Activated gamma-delta T cell (primary cell): ENCODE measurements around the gene SPATA31D4.
"Not testable (repeated sequence)": the region's sequence is repeated elsewhere in the genome, so short reads cannot be mapped to it uniquely, and the experiment has no call there.

Source experiments
- DNase-seq: peaks from one replicate; lab custom pipeline; 2025; lab: John Stamatoyannopoulos, UW
- total RNA-seq, 2 donors: gene quantifications; one replicate each; lab custom pipeline; 2026; lab: John Stamatoyannopoulos, UW

The SPATA31D4 gene
- 0 reads per million in 2 donors for total RNA-seq

- DNase-seq: not testable (repeated sequence)
Measured at GRCh38 chr9:81928305-81928704, at the start of gene SPATA31D4. Gene SPATA31D4, plus strand, starts transcription at chr9:81928428. Its CDS starts 86 bp downstream, at chr9:81928514.

GRCh38 chr9:81878530-81878929 is 49.7 kb upstream of the SPATA31D4 start:
- no peak for DNase-seq

- DNase-seq: no peak
Measured at GRCh38 chr9:81879501-81879916, 48.7 kb upstream of the SPATA31D4 start.

GRCh38 chr9:81885602-81886001 is 42.6 kb upstream of the SPATA31D4 start:
- DNase-seq: no peak

DNA sequence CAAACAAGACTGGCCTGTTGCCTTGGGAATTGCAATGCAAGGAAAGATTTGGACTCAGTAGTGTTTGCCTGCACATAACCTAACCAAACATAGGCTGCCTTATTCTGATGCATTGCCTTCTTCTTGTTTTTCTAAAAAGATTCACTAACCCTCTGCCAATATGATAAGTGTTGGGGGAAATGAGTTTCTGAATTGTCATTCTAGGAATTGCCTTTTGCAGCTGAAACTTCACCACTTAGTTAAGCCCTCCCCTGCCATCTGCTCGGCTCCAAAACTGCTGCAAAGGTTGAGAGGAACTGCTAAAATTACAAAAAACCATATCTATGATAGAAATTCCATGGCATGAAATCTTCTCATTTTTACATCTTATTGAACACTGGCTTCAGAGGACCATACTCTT is 41.6 kb upstream of the SPATA31D4 start:
- DNase-seq: no peak

DNA sequence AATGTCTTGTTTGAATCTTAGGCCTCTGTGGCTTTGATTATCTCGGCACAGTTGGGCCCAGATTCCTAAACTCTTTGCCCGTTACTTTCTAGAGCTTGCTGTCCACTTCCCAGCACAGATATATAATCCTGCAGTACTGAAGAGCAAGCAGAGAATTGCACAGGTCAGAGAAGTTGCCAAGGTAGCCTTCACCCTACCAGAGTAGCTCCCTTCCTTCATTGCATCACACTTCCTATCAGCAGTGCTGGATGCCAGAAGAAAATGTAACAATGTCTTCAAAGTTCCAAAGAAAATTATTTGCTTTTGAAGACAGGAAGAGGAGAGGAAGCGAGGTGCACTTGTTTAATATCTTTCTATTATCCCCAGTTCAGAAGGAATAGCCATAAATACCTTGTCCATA is 38.1 kb upstream of the SPATA31D4 start:
- no peak for DNase-seq

GRCh38 chr9:81892440-81892839 is 35.8 kb upstream of the SPATA31D4 start:
- DNase-seq: no peak

DNA sequence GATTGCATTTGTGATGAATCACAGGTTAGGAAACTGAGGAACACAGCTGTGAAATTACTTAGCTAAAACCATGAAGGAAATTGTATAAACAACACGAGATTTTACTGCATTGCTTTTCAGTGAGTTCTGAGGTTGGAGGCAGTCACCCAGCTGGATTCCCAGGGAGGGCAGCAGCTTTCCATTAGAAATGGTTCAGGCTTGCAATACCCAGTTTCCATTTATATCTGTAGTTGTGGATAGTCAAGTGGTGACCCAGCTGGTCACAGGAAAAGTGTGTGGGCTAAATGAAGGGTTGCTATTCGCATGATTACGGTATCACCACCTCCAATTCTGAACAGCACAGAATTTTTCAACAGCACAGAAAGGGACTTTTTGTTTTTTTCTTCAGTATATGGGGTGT is 34.3 kb upstream of the SPATA31D4 start:
- DNase-seq: no peak

- DNase-seq: no peak
Measured at GRCh38 chr9:81894891-81895290, 33.3 kb upstream of the SPATA31D4 start.

GRCh38 chr9:81896070-81896469 is 32.2 kb upstream of the SPATA31D4 start:
- DNase-seq: no peak

GRCh38 chr9:81898851-81899250 is 29.4 kb upstream of the SPATA31D4 start:
- DNase-seq: no peak

DNA sequence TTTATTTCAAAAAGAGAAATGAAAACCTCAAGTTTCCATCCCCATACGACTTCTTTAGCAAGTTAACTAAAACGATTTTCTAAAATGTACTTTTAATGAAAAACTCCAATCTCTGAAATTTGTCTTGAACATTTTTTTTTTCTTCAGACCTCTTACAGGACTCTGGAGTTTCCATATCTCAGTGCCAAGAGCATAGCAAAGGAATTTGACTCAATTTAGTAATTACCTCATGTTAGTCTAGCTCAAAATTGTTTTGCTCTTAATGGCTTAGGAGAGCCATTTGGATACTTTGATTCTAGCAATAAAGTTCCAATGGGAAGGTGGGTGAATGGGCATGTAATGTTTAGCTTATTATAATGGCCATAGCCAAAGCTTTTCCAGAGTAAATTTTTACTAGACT is 26.0 kb upstream of the SPATA31D4 start:
- no peak for DNase-seq

DNA sequence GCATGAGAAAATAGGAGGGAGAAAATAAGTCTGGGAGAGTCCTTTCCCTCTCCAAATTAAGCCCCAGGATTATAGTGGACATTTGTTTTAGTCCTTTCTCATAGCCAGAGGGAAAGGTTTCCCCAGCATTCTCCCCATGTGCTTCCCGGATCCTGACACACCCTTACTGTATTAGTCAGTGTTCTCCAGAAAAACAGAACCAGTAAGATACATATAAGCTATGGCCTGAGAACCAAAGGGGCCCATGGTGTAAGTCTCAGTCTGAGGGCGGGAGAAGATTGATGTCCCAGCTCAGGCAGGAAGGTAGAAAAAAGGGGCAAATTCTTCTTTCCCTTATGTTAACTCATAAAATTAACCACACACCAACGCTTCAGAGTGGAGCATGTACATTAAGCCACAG is 25.6 kb upstream of the SPATA31D4 start:
- no peak for DNase-seq

DNA sequence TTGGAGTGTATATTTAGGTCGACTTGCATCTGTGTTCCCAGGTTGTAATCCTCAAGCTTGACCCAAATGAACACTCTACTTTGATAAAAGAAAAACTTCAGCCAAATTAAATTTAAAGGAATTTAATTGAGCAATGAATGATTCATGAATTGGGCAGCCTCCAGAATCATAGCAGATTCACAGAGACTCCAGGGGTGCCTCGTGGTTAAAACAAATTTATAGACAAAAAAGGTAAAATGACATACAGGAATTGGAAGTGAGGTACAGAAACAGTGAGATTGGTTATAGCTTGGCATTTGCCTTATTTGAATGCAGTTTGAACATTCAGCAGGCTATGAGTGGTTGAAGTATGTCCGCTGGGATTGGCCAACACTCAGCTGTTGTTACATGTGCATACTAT is 21.6 kb upstream of the SPATA31D4 start:
- no peak for DNase-seq

- DNase-seq: no peak
Measured at GRCh38 chr9:81912135-81912534, 16.1 kb upstream of the SPATA31D4 start.

- no peak for DNase-seq
Measured at GRCh38 chr9:81915801-81916505, 12.3 kb upstream of the SPATA31D4 start.

DNA sequence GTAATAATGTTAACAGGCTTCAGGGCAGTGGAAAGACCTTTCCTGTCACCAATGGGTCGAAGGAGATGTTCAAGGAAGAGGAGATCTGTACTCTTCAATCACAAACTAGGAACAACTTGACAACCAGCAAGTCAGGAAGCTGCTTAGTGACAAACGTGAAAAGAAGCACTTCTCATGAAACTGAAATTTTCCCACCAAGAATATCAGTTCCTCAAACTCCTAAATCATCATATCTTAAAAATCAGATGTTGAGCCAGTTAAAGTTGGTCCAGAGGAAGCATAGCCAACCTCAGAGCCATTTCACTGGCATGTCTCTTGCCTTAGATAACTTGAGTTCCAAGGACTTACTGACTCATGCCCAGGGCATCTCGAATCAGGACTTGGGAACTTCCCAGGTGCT is 9.7 kb upstream of the SPATA31D4 start:
- not testable (repeated sequence) for DNase-seq

DNA sequence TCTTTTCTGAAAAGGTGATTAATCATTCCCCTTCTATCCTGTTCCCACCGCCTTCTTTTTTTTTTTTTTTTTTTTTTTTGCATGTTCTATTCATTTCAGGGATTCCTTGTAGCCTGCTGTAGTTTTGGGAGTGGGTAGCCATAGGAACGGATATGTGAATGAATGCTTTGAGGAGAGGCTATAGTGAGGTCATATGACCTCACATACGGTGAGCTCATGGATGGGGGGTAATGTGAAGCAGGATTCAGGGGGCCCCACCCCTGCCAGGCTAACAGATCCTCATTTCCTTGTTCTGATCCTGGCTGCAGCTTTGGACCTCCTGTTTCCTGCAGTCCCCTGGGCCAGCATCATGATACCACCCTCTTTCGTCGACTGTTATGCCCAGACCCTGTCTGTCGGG is 1.9 kb downstream of the SPATA31D4 start:
- not testable (repeated sequence) for DNase-seq

GRCh38 chr9:81933547-81933946 is 5.3 kb downstream of the SPATA31D4 start:
- DNase-seq: not testable (repeated sequence)

DNA sequence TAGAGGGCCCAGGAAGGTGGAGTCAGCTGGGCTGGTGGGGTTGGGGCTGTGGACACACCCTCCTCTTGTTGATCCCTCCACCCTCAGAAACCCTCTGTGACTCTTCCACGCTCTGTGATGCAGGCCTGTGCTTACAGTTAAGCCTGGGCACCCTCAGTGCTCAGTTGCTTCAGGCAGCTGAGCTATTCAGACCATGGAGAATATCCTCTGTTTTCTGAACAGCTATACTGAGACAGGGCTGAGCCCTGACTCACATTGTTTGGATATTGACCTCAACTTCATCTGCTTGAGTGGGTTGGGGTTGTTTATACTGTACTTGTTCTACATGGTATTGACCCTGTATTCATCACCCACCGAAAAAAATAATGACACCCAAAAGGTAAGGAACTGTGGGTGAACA is 15.2 kb downstream of the SPATA31D4 start, which contains the start of gene SPATA31D3:
TSS of gene SPATA31D3 (plus strand) at position 108 of the 400 bp plus-strand sequence. CDS start at position 194, 86 bp downstream.
- DNase-seq: not testable (repeated sequence)

- DNase-seq: not testable (repeated sequence)
Measured at GRCh38 chr9:81948650-81949049, 20.4 kb downstream of the SPATA31D4 start.

GRCh38 chr9:81953096-81953495 is 24.9 kb downstream of the SPATA31D4 start:
- no peak for DNase-seq

GRCh38 chr9:81955625-81956024 is 27.4 kb downstream of the SPATA31D4 start:
- DNase-seq: no peak
